Activated CD8-positive, alpha-beta T cell treated with anti-CD3 and anti-CD28 coated beads for 36 hours (primary cell): ENCODE results near the gene HSPB1. TPM values are rescaled to one million over a fixed set of nuclear protein-coding genes. Genes with fewer than 3 reads are reported as not detected.
A peak's percentile ranks its signal among the peaks of the same experiment; 100 is the strongest.

Experiments used
- ATAC-seq: fragments of 200-7000 bp; cut with Tn5 transposase; one replicate; pipeline ENCODE4 v1.10.0; 2021; ENCODE audit warnings: mild to moderate bottlenecking, moderate library complexity
- CTCF ChIA-PET: fragments of 350-600 bp; sonication (Branson Sonifier 250); formaldehyde crosslinking; loops from one replicate; lab custom pipeline; 2021; ENCODE audit warnings: antibody characterized with exemption; lab: Charles Lee
- POLR2A ChIA-PET: fragments of 350-600 bp; sonication (Branson Sonifier 250); formaldehyde crosslinking; loops from one replicate; lab custom pipeline; 2021; ENCODE audit warnings: antibody characterized with exemption; lab: Charles Lee
- DNase-seq: peaks from one replicate; pipeline ENCODE4 v3.0.0-alpha.2; 2020
- H3K27ac Mint-ChIP-seq: one replicate; pipeline ENCODE4 v1.8.0; 2021; ENCODE audit warnings: mild to moderate bottlenecking, mixed read lengths
- H3K27me3 Mint-ChIP-seq: one replicate; pipeline ENCODE4 v1.8.0; 2021; ENCODE audit warnings: mixed read lengths
- H3K36me3 Mint-ChIP-seq: one replicate; pipeline ENCODE4 v1.8.0; 2021; ENCODE audit warnings: low read depth, mixed read lengths
- H3K4me1 Mint-ChIP-seq: one replicate; pipeline ENCODE4 v1.8.0; 2021; ENCODE audit warnings: low read depth, mixed read lengths
- H3K4me3 Mint-ChIP-seq: one replicate; pipeline ENCODE4 v1.8.0; 2021; ENCODE audit warnings: mild to moderate bottlenecking, moderate library complexity, mixed read lengths
- H3K9me3 Mint-ChIP-seq: one replicate; pipeline ENCODE4 v1.8.0; 2021; ENCODE audit warnings: mixed read lengths
- intact Hi-C: fragments of 100-400 bp; cut with micrococcal nuclease; formaldehyde crosslinking; loops from one replicate; pipeline ENCODE4 v1.10.0; 2022
- total RNA-seq, 2 experiments: library from RNA; stranded (reverse); gene quantifications; one replicate each; pipeline ENCODE4 v1.2.3, GENCODE V29; 2021
- TF ChIP-seq, protein P1 (sequence below): fragments of 200-600 bp; IDR thresholded peaks from one replicate; pipeline ENCODE4 v1.8.0; 2022; ENCODE audit warnings: antibody characterized with exemption, mild to moderate bottlenecking

HSPB1 gene
- total RNA-seq, 2 experiments from 2014 or later = 104 to 109 TPM

DNA sequence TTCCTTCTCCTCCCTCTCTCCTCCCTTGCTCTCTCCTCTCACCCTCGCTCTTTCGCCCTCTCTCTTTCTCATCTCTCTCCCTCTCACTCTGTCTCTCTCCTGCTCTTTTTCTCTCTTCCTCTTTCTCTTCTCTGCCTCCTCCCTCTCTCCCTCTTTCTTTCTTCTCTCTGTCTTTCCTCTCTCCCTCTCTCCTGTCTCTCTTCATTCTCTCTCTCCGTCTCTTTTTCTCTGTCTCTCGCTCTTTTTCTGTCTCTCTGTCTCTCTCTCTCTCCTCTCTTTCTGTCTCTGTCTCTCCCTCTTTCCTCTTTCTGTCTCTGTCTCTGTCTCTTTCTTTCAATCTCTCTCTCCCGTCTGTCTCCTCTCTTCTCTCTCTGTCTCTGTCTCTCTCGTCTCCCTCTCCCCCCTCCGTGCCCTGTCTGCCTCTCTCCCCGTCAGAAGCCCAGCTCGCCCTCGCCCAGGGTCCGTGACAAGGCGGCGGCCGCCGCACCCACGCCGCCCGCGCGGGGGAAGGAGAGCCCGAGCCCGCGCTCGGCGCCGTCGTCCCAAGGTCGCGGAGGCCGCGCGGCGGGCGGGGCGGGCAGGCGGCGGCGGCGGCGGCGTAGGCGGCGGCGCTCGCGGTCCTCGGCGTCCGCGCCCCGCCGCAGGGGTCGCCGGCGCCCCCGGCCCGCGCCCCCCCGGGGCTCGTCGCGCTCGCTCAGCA, 21.3 kb upstream of the HSPB1 start:
- no peaks in the 10 kb centered on the region for H3K9me3 Mint-ChIP-seq
- peaks cover 10% of the 10 kb centered on the region for H3K4me1 Mint-ChIP-seq
- ATAC-seq = peak; percentile 18
- H3K27ac Mint-ChIP-seq = no peak overlapping the region
- DNase-seq = no peak
- POLR2A ChIA-PET = interaction anchor here (0.8 kb wide), 1 partner anchor 57 kb away, joined by 4 read pairs; no protein-coding TSS in a partner anchor
- TF ChIP-seq, protein P1, sequence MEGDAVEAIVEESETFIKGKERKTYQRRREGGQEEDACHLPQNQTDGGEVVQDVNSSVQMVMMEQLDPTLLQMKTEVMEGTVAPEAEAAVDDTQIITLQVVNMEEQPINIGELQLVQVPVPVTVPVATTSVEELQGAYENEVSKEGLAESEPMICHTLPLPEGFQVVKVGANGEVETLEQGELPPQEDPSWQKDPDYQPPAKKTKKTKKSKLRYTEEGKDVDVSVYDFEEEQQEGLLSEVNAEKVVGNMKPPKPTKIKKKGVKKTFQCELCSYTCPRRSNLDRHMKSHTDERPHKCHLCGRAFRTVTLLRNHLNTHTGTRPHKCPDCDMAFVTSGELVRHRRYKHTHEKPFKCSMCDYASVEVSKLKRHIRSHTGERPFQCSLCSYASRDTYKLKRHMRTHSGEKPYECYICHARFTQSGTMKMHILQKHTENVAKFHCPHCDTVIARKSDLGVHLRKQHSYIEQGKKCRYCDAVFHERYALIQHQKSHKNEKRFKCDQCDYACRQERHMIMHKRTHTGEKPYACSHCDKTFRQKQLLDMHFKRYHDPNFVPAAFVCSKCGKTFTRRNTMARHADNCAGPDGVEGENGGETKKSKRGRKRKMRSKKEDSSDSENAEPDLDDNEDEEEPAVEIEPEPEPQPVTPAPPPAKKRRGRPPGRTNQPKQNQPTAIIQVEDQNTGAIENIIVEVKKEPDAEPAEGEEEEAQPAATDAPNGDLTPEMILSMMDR = no peak
- peak overlapping the region; percentile 35 for H3K4me3 Mint-ChIP-seq
- no peaks in the 10 kb centered on the region for H3K36me3 Mint-ChIP-seq
- intact Hi-C loops = no loop called here
- H3K27me3 Mint-ChIP-seq = peaks cover 38% of the 10 kb centered on the region
- CTCF ChIA-PET = interaction anchor here (0.7 to 1.0 kb wide), 2 partner anchors 10 to 33 kb away, joined by 3 to 5 read pairs; no protein-coding TSS in a partner anchor

DNA sequence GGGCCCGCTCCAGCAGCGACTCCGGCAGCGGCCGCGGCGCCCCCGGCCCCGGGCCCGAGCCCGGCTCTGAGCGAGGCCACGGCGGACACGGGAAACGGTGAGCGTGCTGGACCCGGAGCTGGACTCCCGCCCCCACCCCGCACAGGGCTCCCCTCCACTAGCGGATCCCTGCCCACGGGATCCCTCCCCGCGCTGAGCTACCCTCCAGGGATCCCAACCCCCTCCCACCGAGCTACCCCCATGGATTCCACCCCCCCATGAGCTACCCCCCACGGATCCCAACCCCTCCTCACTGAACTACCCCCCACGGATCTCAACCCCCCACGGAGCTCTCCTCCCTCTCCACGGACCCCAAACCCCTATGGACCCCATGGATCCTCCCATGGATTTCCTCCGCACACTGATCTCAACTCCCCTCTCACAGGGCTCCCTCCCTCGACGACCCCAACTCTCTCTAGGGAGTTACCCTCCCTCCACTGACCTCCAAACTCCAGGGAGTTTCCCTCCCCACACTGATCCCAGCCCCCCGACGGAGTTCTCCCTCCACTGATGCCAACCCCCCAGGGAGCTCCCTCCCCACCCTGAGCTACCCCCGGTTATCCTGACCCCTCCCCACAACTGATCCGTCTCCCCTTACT, 20.6 kb upstream of the HSPB1 start:
- ChIA-PET POLR2A (interaction anchor here (0.8 to 1.1 kb wide), 2 partner anchors 36 to 57 kb away, joined by 3 to 4 read pairs; no protein-coding TSS in a partner anchor), CTCF (interaction anchor here (0.7 to 1.6 kb wide), 4 partner anchors 9 to 33 kb away, joined by 3 to 5 read pairs (median 4); no protein-coding TSS in a partner anchor)
- peaks cover 36% of the 10 kb centered on the region for H3K27me3 Mint-ChIP-seq
- no peak for DNase-seq
- intact Hi-C loops = no loop called here
- no peaks in the 10 kb centered on the region for H3K9me3 Mint-ChIP-seq
- H3K4me1 Mint-ChIP-seq = peaks cover 10% of the 10 kb centered on the region
- ATAC-seq = no peak
- TF ChIP-seq, protein P1 = no peak
- no peak overlapping the region for H3K27ac Mint-ChIP-seq
- H3K36me3 Mint-ChIP-seq = no peaks in the 10 kb centered on the region
- peak overlapping the region; percentile 41 for H3K4me3 Mint-ChIP-seq

DNA sequence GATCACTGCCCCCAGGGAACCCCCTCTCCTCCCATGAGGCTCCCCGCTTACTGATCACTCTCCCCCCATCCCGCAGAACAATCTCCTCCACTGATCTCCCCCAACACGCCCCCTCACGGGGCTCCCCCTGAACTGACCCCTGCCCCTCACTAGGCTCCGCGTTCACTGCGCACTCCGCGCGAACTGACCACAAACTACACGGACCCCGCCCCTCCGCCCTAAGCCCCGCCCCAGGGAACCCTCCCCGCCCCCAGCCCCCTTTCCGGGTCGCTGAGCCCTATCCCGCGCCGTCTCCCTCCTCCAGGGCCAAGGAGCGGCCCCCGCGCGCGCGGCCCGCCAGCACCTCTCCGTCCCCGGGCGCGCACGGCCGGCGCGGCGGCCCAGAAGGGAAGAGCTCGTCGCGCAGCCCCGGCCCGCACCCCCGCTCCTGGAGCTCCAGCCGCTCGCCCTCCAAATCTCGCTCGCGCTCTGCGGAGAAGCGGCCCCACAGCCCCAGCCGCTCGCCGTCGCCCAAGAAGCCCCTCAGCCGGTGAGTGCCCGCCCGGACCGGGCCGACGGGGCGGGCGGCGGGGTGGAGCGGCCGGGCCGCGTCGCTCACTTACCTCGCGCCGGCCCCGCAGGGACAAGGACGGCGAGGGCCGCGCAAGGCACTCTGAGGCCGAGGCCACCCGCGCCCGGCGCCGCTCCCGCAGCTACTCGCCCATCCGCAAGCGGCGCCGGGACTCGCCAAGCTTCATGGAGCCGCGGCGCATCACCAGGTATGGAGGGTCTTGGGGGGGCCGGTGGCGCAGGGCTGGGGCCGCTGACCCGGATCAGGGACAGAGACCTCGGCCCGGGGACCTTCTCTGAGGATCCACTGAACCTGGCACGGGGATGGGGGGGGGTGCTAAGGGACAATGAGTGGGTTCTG, 19.9 kb upstream of the HSPB1 start:
- Mint-ChIP-seq H3K27ac (no peak overlapping the region), H3K9me3 (no peaks in the 10 kb centered on the region), H3K4me1 (peaks cover 10% of the 10 kb centered on the region), H3K27me3 (peaks cover 35% of the 10 kb centered on the region), H3K36me3 (no peaks in the 10 kb centered on the region), H3K4me3 (peak overlapping the region; percentile 41)
- TF ChIP-seq, protein P1 = no peak
- no peak for DNase-seq
- CTCF ChIA-PET = interaction anchor here (0.7 to 1.6 kb wide), 5 partner anchors 9 to 104 kb away, joined by 3 to 5 read pairs (median 5); no protein-coding TSS in a partner anchor
- ATAC-seq = peak; percentile 47
- intact Hi-C loops = no loop called here
- POLR2A ChIA-PET = interaction anchor here (0.8 to 1.2 kb wide), 3 partner anchors 35 to 109 kb away, joined by 3 to 4 read pairs (median 3); no protein-coding TSS in a partner anchor

DNA sequence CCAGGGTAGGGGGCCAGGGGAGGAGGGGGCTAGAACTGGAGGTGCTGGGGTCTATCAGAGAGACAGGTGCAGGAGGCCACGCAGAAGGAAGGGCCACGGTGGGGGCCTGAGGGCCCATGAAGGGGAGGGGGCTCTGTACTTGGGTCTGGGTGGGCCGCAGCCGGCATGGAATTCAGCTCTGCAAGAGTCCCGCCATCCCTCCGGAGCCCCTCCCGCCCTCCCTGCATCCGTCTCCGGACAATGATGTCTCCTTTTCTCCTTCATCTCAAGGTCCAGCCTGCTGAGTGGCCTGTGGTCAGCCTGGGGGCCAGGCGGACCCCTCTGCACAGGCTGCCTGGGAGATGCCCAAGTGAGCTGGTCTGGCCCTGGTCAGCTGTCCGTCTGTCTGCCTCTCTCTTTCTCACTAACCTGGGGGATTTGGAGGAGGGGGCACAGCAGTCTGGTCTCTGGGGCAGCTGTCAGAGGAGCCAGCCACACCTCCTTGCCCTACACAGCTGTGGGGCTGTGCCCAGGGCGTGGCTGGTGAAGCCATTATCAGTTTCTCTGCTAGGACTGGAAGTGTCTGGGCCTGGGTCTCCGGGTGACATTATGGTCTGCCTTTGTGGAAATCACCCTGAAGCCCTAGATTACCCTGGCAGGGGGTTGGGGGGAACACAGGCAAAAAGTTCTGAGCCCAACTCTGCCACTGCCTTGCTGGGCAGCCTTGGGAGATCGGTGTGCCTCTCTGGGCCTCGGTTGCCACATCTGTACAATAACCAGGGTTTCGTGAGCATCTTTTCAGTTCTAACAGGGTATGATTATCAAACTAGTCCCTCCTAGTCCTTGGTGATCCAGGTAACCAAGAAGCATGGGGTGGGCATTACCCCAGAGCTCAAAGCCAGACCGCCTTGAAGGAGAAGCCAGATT, 19.0 kb upstream of the HSPB1 start:
- no peaks in the 10 kb centered on the region for H3K9me3 Mint-ChIP-seq
- DNase-seq (no peak), ATAC-seq (no peak)
- H3K36me3 Mint-ChIP-seq = no peaks in the 10 kb centered on the region
- TF ChIP-seq, protein P1 = no peak
- peak overlapping the region; percentile 7 for H3K4me3 Mint-ChIP-seq
- ChIA-PET POLR2A (interaction anchor here (1.0 to 1.2 kb wide), 2 partner anchors 13 to 108 kb away, joined by 3 read pairs; no protein-coding TSS in a partner anchor), CTCF (interaction anchor here (1.1 to 1.6 kb wide), 2 partner anchors 21 to 105 kb away, joined by 5 read pairs; no protein-coding TSS in a partner anchor)
- peaks cover 10% of the 10 kb centered on the region for H3K4me1 Mint-ChIP-seq
- H3K27me3 Mint-ChIP-seq = peaks cover 31% of the 10 kb centered on the region
- H3K27ac Mint-ChIP-seq = no peak overlapping the region
- intact Hi-C loops = no loop called here
